ENCODE results near the gene SYT3.
A peak's percentile ranks its signal among the peaks of the same experiment; 100 is the strongest.
"Not testable (repeated sequence)": the region's sequence is repeated elsewhere in the genome, so short reads cannot be mapped to it uniquely, and the experiment has no call there.

SYT3 gene

GRCh38 chr19:50638600-50638999 lies 1.1 kb downstream of the SYT3 start:
- DNase-seq (ENCODE audit: low read depth in 2 of 2) = no peak

DNA sequence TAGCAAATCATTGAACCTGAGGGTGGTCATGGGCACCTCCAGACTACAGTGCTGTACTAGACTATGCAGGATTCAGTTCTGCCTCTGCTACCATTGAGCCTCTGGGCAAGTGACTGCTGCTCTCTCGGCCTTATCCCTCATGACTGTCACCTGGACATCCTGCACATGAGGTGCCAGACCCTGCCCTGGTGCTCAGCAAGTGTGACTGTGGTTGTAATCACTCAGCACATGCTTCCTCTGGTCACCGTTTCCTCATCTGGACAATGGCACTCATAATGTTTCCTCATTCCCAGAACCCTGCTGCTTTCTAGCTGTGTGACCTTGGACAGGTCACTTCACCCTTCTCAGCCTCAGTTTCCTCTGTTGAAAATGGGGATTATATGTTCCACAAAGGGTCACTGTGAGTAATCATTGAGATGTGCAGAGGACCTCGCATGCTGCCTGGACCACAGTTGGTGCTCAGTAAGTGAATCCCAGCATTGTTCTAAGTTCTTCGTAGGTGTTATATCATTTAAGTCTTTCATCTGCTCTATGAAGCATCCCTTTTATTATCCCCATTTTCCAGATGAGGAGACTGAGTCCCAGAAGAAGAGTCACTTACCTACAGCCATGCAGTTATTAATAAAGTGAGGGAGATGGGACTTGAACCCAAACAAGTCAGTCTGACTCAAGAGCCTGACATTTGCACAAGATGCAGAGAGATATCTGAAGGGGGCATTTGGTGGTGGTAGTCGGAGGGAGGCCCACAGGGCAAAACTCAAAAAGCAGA lies 3.2 kb downstream of the SYT3 start:
- DNase-seq (ENCODE audit: low read depth in 2 of 2) = no peak

DNA sequence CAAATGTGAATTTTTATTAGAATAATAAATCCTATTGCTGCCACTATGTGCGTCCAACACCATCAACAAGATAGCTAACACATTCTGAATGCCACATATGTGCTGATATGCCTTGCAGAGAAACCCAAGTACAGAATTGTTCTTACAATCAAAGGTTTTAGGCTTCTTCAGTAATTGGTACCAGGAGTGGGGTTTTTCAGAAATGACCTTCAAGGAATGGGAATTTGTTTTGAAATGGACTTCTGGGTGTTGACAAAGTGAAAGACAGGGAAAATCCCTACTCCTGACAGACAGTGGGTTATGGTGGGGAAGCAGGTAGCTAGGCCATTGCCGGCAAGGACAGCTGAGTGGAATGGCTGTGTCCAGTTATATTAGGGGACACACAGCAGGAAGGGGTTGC lies 5.7 kb downstream of the SYT3 start:
- DNase-seq (ENCODE audit: low read depth in 2 of 2) = no peak

DNA sequence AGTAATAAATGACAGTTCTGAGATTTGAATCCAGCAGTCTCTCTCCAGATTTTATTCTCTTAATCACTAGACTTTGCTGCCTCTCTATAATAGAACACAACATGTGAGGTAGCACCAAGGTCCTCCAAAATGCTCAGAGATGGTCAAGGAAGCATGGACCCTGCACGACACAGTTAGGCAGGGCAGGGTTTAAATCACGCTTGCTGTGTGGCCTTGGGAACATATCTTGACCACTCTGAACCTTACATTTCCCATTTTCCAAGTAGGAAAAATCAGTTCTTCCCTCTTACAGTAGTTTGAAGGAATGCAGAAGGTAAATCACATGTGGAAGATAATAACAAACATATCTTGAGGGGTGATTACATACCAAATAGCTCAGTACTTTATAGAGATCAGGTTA lies 6.3 kb downstream of the SYT3 start:
- no peak for DNase-seq (ENCODE audit: low read depth in 2 of 2)

- no peak for DNase-seq (ENCODE audit: low read depth in 2 of 2)
Observed at GRCh38 chr19:50632151-50632835, 7.4 kb downstream of the SYT3 start.

DNA sequence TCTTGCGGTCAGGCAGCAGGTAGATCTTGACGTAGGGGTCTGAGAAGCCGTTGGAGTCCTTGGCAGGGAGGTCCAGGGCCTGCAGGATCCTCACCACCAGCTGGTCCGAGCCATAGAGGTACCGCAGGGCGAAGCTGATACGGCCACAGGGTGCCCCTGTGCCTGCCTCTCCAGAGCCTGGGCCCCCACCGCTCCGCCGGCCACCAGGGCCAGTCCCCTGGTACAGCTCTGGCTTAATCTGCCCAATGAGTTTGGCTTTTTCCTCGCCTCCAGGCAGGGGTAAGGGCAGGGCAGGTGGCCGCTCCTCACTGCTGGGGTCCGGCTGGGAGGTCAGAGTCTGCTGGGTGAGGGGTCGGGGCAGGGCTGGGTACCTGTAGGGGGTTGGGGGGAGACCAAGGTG lies 9.9 kb downstream of the SYT3 start:
- DNase-seq (ENCODE audit: low read depth in 2 of 2) = no peak

DNA sequence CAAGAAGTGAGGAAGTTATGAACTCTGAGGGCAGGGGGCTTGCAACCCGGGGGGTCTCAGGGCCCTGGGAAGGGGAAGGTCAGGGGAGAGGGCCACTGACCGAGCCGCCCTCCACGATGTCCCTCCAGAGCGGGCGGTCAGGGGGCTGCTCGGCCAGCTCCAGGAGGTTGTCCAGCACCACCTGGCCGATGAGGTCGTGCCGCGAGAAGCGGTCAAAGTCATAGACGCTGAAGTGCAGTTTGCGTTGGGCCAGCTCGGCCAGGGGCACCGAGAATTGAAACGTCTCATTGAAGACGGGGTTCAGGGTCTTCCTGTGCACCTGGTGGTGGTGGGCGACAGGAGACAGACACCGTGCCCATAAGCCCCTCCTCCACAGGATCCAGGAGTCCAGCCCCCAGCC lies 10.5 kb downstream of the SYT3 start:
- no peak for DNase-seq (ENCODE audit: low read depth in 2 of 2)

DNA sequence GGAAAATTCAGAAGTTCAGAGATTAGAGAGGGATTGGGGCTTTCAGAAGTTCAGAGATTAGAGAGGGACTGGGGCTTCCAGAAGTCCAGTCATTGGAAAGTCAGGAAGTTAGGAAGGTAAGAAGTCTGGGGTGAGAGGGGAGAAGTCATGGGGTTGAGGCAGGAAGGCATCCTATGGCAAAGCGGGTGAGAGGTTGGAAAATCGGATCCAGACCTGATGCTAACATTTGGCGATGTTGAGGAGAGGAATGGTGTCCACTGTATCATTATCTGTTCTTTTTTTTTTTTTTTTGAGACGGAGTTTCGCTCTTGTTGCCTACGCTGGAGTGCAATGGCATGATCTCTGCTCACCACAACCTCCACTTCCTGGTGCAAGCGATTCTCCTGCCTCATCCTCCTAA lies 11.1 kb downstream of the SYT3 start:
- DNase-seq (ENCODE audit: low read depth in 2 of 2) = no peak

DNA sequence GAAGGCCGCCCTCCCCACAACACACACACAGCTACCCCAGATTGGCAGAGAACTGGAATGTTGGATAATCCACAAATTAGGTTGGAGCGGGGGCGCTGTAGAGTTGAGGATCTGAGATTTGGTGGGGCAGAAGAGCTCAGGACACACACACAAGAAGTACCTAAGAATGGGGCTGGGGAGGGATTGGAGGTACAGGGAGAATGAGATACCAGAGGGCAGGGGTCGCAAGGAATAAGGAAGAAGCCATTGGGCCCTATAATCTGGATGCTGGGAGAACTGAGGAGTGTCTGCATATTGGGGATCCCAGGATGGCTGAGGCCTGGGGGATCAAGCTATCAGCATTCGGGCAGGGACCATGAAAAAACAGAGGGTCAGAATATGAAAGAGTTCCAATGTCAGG lies 11.5 kb downstream of the SYT3 start:
- no peak for DNase-seq (ENCODE audit: low read depth in 2 of 2)

DNA sequence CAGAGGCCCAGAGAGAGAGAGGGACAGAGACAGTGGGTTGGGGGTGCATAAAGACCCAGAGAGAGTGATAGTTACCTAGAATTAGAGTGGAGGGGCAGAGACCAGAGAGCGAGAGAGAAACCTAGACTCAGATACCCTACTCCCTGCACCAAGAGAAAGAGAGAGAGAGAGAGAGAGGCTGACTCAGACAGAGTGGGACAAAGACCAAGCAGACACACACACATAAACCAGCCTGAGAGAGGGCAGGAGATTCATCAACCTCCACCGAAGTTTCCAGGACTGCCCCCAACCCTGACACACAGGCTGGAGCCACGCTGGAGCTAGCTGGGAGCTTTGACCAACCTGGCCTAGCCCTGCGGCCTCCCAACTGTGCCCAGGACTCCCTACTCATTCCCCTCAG lies 12.9 kb downstream of the SYT3 start:
- DNase-seq (ENCODE audit: low read depth in 2 of 2) = no peak

- DNase-seq (ENCODE audit: low read depth in 2 of 2) = no peak
Observed at GRCh38 chr19:50626011-50626410, 13.7 kb downstream of the SYT3 start.

- DNase-seq (ENCODE audit: low read depth in 2 of 2) = no peak
Observed at GRCh38 chr19:50624949-50625600, 14.6 kb downstream of the SYT3 start.

GRCh38 chr19:50620394-50620906 lies 19.2 kb downstream of the SYT3 start:
- not testable (repeated sequence) for DNase-seq (ENCODE audit: low read depth in 2 of 2)

- DNase-seq (ENCODE audit: low read depth in 2 of 2) = not testable (repeated sequence)
Observed at GRCh38 chr19:50619184-50619583, 20.5 kb downstream of the SYT3 start.

DNA sequence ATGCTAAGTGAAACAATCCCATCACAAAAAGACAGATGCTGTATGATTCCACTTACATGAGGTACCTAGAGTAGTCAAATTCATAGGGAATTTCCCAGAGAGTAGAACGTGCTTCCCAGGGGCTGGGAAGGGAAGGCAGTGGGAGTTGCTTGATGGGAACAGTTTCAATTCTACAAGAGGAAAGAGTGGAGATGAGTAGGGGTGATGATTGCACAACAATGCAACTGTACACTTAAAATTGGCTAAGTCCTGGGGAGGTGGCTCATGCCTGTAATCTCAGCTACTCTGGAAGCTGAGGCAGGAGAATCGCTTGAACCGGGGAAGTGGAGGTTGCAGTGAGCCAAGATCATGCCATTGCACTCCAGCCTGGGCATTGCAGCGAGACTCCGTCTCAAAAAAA lies 21.3 kb downstream of the SYT3 start:
- not testable (repeated sequence) for DNase-seq (ENCODE audit: low read depth in 2 of 2)

DNA sequence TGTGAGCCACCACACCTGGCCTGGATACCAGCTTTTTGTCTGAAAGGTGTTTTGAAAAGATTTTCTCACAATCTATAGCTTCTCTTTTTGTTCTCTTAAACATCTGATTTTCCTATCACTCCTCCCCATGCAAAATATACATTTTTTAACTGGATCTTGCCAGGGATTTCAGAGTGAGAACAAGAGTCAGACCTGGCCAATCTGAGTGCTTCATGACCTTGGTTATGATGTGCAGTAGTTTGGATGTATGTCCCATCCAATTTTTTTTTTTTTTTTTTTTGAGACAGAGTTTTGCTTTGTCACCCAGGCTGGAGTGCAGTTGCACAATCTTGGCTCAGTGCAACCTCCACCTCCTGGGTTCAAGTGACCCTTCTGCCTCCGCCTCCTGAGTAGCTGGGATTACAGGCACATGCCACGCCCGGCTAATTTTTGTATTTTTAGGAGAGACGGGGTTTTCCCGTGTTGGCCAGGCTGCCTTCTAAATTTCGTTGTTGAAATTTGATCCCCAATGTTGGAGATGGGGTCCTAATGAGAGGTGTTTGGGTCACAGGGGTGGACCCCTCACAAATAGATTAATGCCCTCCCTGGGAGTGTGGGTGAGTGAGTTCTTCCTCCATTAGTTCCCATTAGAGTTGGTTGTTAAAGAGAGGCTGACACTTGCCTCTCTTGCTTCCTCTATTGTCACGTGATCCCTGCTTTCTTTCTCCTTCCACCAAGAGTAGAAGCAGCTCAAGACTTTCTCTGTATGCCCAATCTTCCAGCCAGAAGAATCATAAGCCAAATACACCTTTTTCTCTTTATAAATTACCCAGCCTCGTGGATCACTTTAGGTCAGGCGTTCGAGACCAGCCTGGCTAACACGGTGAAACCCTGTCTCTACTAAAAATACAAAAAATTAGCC lies 26.9 kb downstream of the SYT3 start:
- not testable (repeated sequence) for DNase-seq (ENCODE audit: low read depth in 2 of 2)

DNA sequence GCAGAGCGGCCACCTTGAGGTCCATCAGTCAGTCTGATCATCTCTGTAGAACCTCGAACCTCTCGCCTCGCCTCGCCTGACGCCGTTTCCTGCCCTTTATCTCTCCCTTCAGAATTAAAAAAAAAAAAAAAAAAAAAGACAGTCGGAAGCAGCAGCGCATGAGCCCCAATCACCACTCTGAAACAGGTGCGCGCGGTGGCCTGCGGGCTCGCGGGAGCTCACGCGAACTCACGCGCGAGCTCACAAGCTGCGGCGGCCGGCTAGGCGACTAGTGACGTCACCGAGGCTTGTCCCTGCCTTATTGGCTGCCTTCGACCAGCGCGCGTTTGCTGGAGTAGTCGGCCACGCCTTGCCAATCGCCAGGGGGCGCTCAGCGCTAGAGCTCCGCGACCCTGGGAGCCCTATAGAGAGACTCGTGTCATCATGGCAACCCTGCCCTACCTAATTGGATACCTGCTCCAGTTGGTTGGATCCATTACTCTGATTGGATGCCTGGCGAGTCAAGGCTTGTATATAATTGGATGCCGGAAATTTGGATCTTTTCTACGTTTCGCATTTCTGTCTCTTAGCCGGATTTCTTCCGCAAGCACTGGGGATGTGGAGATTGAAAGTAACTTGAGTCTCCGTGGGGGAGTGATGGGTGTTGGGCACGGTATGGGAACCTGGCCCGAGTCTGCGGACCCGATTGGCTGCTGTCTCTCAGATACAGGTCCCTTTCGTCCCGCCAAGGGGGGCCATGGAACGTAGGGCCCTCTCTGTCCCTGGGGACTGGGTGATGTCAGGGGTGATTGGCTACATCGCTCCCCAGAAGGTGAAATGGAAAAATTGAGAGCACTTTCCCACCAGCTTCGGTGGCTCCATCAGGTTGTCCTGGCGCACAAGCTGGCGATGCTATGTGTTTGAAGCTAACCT lies 31.6 kb downstream of the SYT3 start:
- peak; percentile 76 to 85 for DNase-seq (ENCODE audit: low read depth in 2 of 2)

DNA sequence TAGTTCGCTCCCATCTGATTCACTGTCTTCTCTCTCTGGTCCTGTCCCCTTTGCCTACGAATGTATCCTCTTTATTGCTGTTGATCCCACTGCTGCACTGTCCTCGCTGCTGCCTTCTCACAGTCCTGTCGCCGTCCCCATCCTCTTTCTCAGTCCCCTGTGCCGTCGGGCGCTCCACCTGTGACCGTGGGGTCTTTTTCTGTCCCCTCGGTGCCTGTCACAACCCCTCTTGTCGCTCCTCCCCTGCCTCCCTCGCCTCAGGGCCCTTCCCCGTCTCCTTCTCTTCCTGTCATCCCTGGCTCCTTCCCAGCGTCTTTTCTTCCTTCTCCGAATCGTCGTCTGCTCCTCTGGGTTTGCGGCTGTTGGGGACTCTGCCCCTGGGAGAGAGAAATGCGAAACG lies 32.3 kb downstream of the SYT3 start:
- DNase-seq (ENCODE audit: low read depth in 2 of 2) = no peak

GRCh38 chr19:50606059-50606836 lies 33.4 kb downstream of the SYT3 start:
- DNase-seq (ENCODE audit: low read depth in 2 of 2) = not testable (repeated sequence)

All from stimulated activated CD4-positive, alpha-beta T cell treated with anti-CD3 and anti-CD28 coated beads, Interleukin-4, amount 100 ng/mL, for 48 hours (primary cell).